Small intestine (tissue), 7 donors: ENCODE measurements around the gene MLF1. TPM values are rescaled to one million over a fixed set of nuclear protein-coding genes. Genes with fewer than 3 reads are reported as not detected.

Source experiments
- DNase-seq, 2 donors: peaks; one replicate each; pipeline versions ENCODE4 v3.0.0 to v3.0.0-alpha.2; 2013
- FAIRE-seq: peaks from 2 replicates; lab custom pipeline; 2012; peaks lifted over from hg19 to GRCh38; lab: Jason Lieb, UNC
- H3K27ac ChIP-seq, 3 donors: one replicate each; pipeline ENCODE4 v1.5.1; 2013; ENCODE audit warnings: low read length in 2 of 3, mild to moderate bottlenecking in 2 of 3, control low read depth in 1 of 3, inconsistent platforms in 1 of 3, low read depth in 1 of 3, moderate library complexity in 1 of 3
- H3K27me3 ChIP-seq, 3 donors: one replicate each; pipeline ENCODE4 v1.6.1; 2013; ENCODE audit warnings: low read length in 3 of 3, inconsistent platforms in 1 of 3; ENCODE audit not compliant: control insufficient read depth in 3 of 3, insufficient read depth in 3 of 3
- H3K36me3 ChIP-seq, 3 donors: one replicate each; pipeline ENCODE4 v1.6.1; 2013; ENCODE audit warnings: low read length in 3 of 3, inconsistent platforms in 1 of 3, low read depth in 1 of 3, mild to moderate bottlenecking in 1 of 3, moderate library complexity in 1 of 3; ENCODE audit not compliant: control insufficient read depth in 3 of 3, insufficient read depth in 2 of 3
- H3K4me1 ChIP-seq, 3 donors: one replicate each; pipeline ENCODE4 v1.6.1; 2013; ENCODE audit warnings: low read length in 2 of 3, inconsistent platforms in 1 of 3, low read depth in 1 of 3, mild to moderate bottlenecking in 1 of 3, moderate library complexity in 1 of 3; ENCODE audit not compliant: control insufficient read depth in 3 of 3, insufficient read depth in 2 of 3
- H3K4me3 ChIP-seq, 3 donors: one replicate each; pipeline ENCODE4 v1.5.1; 2013; ENCODE audit warnings: low read length in 3 of 3, control low read depth in 1 of 3, inconsistent platforms in 1 of 3, low read depth in 1 of 3, mild to moderate bottlenecking in 1 of 3, moderate library complexity in 1 of 3
- H3K9me3 ChIP-seq, 2 donors: one replicate each; pipeline ENCODE4 v1.6.1; 2013; ENCODE audit warnings: low read depth in 1 of 2, low read length in 1 of 2; ENCODE audit not compliant: control insufficient read depth in 2 of 2, insufficient read depth in 1 of 2
- WGBS, 3 donors: extraction: QIAGEN DNeasy Blood & Tissue Kit; methylation state at CpG; one replicate each; pipeline ENCODE4 v1.1.7; 2013; 5-methylcytosine and 5-hydroxymethylcytosine counted together
- polyA plus RNA-seq, 4 donors: library from polyadenylated mRNA; stranded (reverse) in 3 of 4; unstranded in 1 of 4; fragments of 200-250 nt in 3 of 4; fragments of 120-200 nt in 1 of 4; gene quantifications; one replicate each; pipeline versions ENCODE4 v1.2.1 to v1.2.3, GENCODE V29; 2013
- donor health status: healthy with polysubstance abuse.
- donor health status: control.
- donor health status: control.
- donor health status: Bipolar disorder and iron deficiency.
- donor health status: healthy.

The MLF1 gene
- polyA plus RNA-seq, 4 donors: 2.2 to 4.1 (median 2.4) TPM; not detected in 1

- FAIRE-seq (no peak), DNase-seq (no peak)
- H3K27ac ChIP-seq: no peak overlapping the region
- no peaks in the 10 kb centered on the region for H3K27me3 ChIP-seq
- H3K4me3 ChIP-seq: no peak overlapping the region
- WGBS, 3 donors: 47 to 66% (median 50%) methylated on average over 1 of the region's 1 CpG
- H3K9me3 ChIP-seq: peaks cover 0 to 12% of the 10 kb centered on the region in 2 donors
- H3K4me1 ChIP-seq: no peaks in the 10 kb centered on the region
- no peaks in the 10 kb centered on the region for H3K36me3 ChIP-seq
Measured at GRCh38 chr3:158617982-158618875, 47.2 kb downstream of the MLF1 start.

- FAIRE-seq (no peak), DNase-seq (no peak)
- H3K27me3 ChIP-seq: no peaks in the 10 kb centered on the region
- whole genome bisulfite sequencing, 3 donors: 10 to 68% (median 39%) methylated on average over 1 of the region's 1 CpG
- H3K36me3 ChIP-seq: no peaks in the 10 kb centered on the region
- no peaks in the 10 kb centered on the region for H3K4me1 ChIP-seq
- no peak overlapping the region for H3K27ac ChIP-seq
- peaks cover 0 to 7% of the 10 kb centered on the region in 2 donors for H3K9me3 ChIP-seq
- H3K4me3 ChIP-seq: no peak overlapping the region
Measured at GRCh38 chr3:158625881-158626280, 54.9 kb downstream of the MLF1 start.

- Histone ChIP-seq H3K4me3 (no peak overlapping the region), H3K27ac (no peak overlapping the region), H3K9me3 (no peaks in the 10 kb centered on the region), H3K36me3 (no peaks in the 10 kb centered on the region), H3K27me3 (no peaks in the 10 kb centered on the region), H3K4me1 (no peaks in the 10 kb centered on the region)
- DNase-seq: no peak
- no peak for FAIRE-seq
Measured at GRCh38 chr3:158631981-158632380, 61.0 kb downstream of the MLF1 start.

- WGBS, 3 donors: 76 to 82% (median 79%) methylated on average over 7 of the region's 7 CpGs
- Histone ChIP-seq H3K27ac (no peak overlapping the region), H3K9me3 (no peaks in the 10 kb centered on the region), H3K4me3 (no peak overlapping the region), H3K4me1 (peaks cover 0 to 3% (median 0%) of the 10 kb centered on the region in 3 donors), H3K27me3 (no peaks in the 10 kb centered on the region), H3K36me3 (no peaks in the 10 kb centered on the region)
- no peak for DNase-seq
- no peak for FAIRE-seq
Measured at GRCh38 chr3:158640646-158641045, 69.7 kb downstream of the MLF1 start.

- no peaks in the 10 kb centered on the region for H3K9me3 ChIP-seq
- WGBS, 3 donors: 80 to 89% (median 89%) methylated on average over 7 of the region's 7 CpGs
- H3K36me3 ChIP-seq: peaks cover 0 to 3% (median 3%) of the 10 kb centered on the region in 3 donors
- FAIRE-seq: no peak
- no peak overlapping the region for H3K27ac ChIP-seq
- no peak overlapping the region for H3K4me3 ChIP-seq
- peaks cover 0 to 3% (median 0%) of the 10 kb centered on the region in 3 donors for H3K4me1 ChIP-seq
- no peaks in the 10 kb centered on the region for H3K27me3 ChIP-seq
- DNase-seq: no peak
Measured at GRCh38 chr3:158642005-158642404, 71.0 kb downstream of the MLF1 start.

- no peak overlapping the region for H3K27ac ChIP-seq
Measured at GRCh38 chr3:158642474-158643210, 71.6 kb downstream of the MLF1 start.

GRCh38 chr3:158644345-158644908 is 73.4 kb downstream of the MLF1 start, which contains the start of gene GFM1:
TSS of gene GFM1 (plus strand) at chr3:158644527. CDS start at chr3:158644635, 108 bp downstream.
- peak; percentile 39 for FAIRE-seq
- peak; percentile 98 for DNase-seq
- H3K4me1 ChIP-seq: peaks cover 0 to 3% (median 0%) of the 10 kb centered on the region in 3 donors
- no peaks in the 10 kb centered on the region for H3K27me3 ChIP-seq
- H3K9me3 ChIP-seq: no peaks in the 10 kb centered on the region
- peaks cover 0 to 3% (median 3%) of the 10 kb centered on the region in 3 donors for H3K36me3 ChIP-seq
- H3K4me3 ChIP-seq: peak within 1 kb of the TSS; percentile 90 to 100 (median 96)
- 0 to 1% (median 1%) methylated on average over 42 of the region's 42 CpGs for WGBS, 3 donors
- H3K27ac ChIP-seq: peak within 1 kb of the TSS; percentile 92 to 97 (median 94)

More at GRCh38 chr3:158642474-158643210, 71.6 kb downstream of the MLF1 start:
- no peaks in the 10 kb centered on the region for H3K9me3 ChIP-seq
- no peaks in the 10 kb centered on the region for H3K27me3 ChIP-seq
- no peak for DNase-seq
- peaks cover 0 to 3% (median 3%) of the 10 kb centered on the region in 3 donors for H3K36me3 ChIP-seq
- peaks cover 0 to 3% (median 0%) of the 10 kb centered on the region in 3 donors for H3K4me1 ChIP-seq
- no peak for FAIRE-seq
- no peak overlapping the region for H3K4me3 ChIP-seq
- WGBS, 3 donors: 82 to 90% (median 83%) methylated on average over 6 of the region's 6 CpGs

GRCh38 chr3:158649791-158650190 is 78.8 kb downstream of the MLF1 start:
- H3K27ac ChIP-seq: no peak overlapping the region
- FAIRE-seq: no peak
- H3K4me3 ChIP-seq: no peak overlapping the region
- no peak for DNase-seq
- H3K9me3 ChIP-seq: no peaks in the 10 kb centered on the region
- peaks cover 0 to 3% (median 0%) of the 10 kb centered on the region in 3 donors for H3K4me1 ChIP-seq
- H3K27me3 ChIP-seq: no peaks in the 10 kb centered on the region
- H3K36me3 ChIP-seq: peaks cover 7 to 19% (median 8%) of the 10 kb centered on the region in 3 donors
- WGBS, 3 donors: 70 to 73% (median 71%) methylated on average over 4 of the region's 4 CpGs
